D721Med (cell line): ENCODE data around the gene ABCC6.

Experiments used
- DNase-seq: peaks from one replicate; pipeline ENCODE4 v3.0.0; 2011; ENCODE audit warnings: low spot score; ENCODE audit not compliant: insufficient read length
- FAIRE-seq: peaks from 2 replicates; lab custom pipeline; 2011; peaks lifted over from hg19 to GRCh38; lab: Jason Lieb, UNC
- CTCF ChIP-seq: IDR thresholded peaks from 2 replicates; pipeline ENCODE4 v1.5.1; 2012; ENCODE audit warnings: mild to moderate bottlenecking, control low read depth; ENCODE audit not compliant: insufficient read depth; ENCODE audit errors: missing control alignments

Gene ABCC6

GRCh38 chr16:16143038-16143763 is 80.1 kb downstream of the ABCC6 start:
- TF ChIP-seq CTCF, result peak; percentile 39
- DNase-seq (no peak), FAIRE-seq (no peak)

- DNase-seq (no peak), FAIRE-seq (no peak)
- no peak for TF ChIP-seq CTCF
These were observed 81.4 kb downstream of the ABCC6 start for GRCh38 chr16:16141784-16142396.

- TF ChIP-seq CTCF, result no peak
- no peak for DNase-seq
- FAIRE-seq, result no peak
These were observed 82.2 kb downstream of the ABCC6 start for GRCh38 chr16:16141141-16141540.

GRCh38 chr16:16140537-16140936 is 82.8 kb downstream of the ABCC6 start:
- DNase-seq (no peak), FAIRE-seq (no peak)
- TF ChIP-seq CTCF, result no peak

GRCh38 chr16:16139806-16140205 is 83.5 kb downstream of the ABCC6 start:
- DNase-seq, result no peak
- FAIRE-seq, result no peak
- TF ChIP-seq CTCF, result no peak

GRCh38 chr16:16139061-16139460 is 84.2 kb downstream of the ABCC6 start:
- no peak for TF ChIP-seq CTCF
- no peak for FAIRE-seq
- DNase-seq, result no peak

GRCh38 chr16:16138034-16138635 is 85.2 kb downstream of the ABCC6 start:
- no peak for FAIRE-seq
- DNase-seq, result no peak
- no peak for TF ChIP-seq CTCF
